ENCODE data around the gene MYEOV.

The MYEOV gene

DNA sequence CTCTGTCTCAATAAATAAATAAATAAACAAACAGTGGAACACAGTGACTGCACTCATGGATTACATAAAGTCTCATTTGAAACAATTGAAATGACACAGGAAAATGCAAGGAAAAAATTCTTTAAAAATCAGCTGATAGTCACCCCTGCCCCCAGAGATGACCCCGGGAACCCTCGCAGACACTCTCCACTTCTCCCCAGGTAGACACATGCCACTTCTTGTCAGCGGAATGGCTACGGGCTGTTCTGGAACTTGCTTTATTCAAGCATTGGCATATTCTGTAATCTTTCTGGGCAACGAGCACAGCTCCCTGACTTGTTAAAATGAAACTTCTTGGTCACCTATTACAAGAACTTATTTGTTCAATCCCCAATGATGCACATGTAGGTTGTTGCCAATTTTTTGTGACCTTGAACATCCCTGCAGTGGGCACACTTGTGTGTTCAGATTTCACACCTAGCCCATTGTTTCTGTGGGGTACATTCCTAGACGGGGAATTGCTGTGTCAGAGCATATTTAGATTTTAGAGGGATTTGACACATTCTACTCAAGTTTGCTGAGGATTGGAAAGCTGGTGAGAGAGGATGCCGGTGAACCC, 32.8 kb downstream of the MYEOV start:
- FAIRE-seq = no peak
- no peak for DNase-seq (ENCODE audit: insufficient read length, low spot score)
- TF ChIP-seq, protein P1, sequence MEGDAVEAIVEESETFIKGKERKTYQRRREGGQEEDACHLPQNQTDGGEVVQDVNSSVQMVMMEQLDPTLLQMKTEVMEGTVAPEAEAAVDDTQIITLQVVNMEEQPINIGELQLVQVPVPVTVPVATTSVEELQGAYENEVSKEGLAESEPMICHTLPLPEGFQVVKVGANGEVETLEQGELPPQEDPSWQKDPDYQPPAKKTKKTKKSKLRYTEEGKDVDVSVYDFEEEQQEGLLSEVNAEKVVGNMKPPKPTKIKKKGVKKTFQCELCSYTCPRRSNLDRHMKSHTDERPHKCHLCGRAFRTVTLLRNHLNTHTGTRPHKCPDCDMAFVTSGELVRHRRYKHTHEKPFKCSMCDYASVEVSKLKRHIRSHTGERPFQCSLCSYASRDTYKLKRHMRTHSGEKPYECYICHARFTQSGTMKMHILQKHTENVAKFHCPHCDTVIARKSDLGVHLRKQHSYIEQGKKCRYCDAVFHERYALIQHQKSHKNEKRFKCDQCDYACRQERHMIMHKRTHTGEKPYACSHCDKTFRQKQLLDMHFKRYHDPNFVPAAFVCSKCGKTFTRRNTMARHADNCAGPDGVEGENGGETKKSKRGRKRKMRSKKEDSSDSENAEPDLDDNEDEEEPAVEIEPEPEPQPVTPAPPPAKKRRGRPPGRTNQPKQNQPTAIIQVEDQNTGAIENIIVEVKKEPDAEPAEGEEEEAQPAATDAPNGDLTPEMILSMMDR (IDR thresholded peaks at IDR 0.05; ENCODE audit: insufficient read depth, missing control alignments) = no peak

DNA sequence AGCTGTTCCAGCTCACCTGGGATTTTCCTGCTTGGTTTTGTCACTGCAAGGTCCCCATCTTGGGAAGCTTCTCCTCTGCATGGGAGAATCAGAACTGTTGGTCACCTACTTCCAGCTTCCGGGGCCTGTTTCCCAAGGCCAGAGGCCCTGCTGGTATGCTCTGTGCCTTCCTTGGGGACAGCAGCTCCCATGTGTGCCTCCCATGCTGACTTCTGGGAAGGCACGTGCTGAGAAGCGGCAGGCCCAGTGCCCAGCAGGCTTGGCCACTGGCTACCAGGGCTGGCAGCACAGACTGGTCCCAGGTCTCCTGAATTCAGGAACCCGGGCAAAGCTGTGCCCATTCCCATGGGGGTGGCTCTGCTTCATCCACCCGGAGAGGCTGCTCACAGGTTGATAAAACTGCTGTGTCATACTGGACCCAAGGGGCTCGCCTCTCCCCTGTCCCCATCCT, 33.8 kb downstream of the MYEOV start:
- FAIRE-seq (no peak), DNase-seq (ENCODE audit: insufficient read length, low spot score) (no peak)
- TF ChIP-seq, protein P1 (IDR thresholded peaks at IDR 0.05; ENCODE audit: insufficient read depth, missing control alignments) = no peak

DNA sequence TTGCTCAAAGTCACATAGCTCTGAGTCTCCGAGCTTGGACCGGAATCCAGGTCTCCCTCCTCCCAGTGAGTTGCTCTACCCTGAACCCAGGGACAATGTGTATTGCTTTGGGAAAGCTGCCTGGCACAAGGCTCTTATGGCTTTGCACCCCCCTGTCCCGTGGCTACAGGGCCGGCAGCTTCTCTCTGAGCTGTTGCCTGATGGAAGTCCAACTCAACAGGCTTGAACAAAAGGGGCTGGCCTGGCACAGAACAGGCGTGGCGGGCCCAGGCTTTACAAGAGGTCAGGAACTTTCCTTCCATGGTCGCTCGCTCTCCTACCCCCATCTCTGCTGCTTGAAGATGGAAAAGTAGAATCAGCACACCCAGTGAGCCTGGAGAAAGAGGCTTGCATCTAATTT, 34.3 kb downstream of the MYEOV start:
- TF ChIP-seq, protein P1 (IDR thresholded peaks at IDR 0.05; ENCODE audit: insufficient read depth, missing control alignments) = no peak
- DNase-seq (ENCODE audit: insufficient read length, low spot score) = no peak
- no peak for FAIRE-seq

DNA sequence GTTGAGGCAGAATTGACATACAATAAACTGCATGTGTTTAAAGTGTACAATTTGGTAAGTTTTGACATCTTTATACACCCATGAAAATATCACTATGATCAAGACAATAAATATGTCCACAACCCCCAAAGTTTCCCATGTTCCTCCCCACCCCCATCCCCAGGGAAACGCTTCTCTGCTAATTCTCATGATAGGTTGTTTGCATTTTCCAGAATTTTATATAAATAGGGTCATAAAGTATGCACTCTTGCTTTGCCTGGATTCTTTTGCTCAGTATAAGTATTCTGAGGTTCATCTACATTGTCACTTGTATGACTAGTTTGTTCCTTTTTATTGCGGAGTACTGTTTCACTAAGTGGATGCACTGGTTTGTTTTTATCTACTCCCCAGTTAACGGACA, 35.6 kb downstream of the MYEOV start:
- DNase-seq (ENCODE audit: insufficient read length, low spot score) (no peak), FAIRE-seq (no peak)
- TF ChIP-seq, protein P1 (IDR thresholded peaks at IDR 0.05; ENCODE audit: insufficient read depth, missing control alignments) = no peak

DNA sequence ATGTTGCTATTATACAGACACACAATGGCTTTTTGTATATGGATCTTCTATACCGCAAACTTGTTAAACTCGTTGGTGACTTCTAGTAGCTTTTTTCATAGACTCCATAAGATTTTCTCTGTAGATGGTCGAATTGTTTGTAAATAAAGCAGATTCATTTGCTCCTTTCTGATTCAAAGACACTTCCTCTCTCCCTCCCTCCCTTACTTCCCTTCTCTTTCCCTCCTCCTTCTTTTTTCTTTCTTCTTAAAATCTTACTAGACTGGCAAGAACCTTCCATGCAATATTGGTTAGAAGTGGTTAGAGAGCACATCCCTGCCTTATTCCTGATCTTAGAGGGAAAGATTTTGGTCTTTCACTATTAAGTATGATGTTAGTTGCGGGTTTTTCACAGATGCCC, 36.4 kb downstream of the MYEOV start:
- no peak for DNase-seq (ENCODE audit: insufficient read length, low spot score)
- no peak for FAIRE-seq
- TF ChIP-seq, protein P1 (IDR thresholded peaks at IDR 0.05; ENCODE audit: insufficient read depth, missing control alignments) = no peak

DNA sequence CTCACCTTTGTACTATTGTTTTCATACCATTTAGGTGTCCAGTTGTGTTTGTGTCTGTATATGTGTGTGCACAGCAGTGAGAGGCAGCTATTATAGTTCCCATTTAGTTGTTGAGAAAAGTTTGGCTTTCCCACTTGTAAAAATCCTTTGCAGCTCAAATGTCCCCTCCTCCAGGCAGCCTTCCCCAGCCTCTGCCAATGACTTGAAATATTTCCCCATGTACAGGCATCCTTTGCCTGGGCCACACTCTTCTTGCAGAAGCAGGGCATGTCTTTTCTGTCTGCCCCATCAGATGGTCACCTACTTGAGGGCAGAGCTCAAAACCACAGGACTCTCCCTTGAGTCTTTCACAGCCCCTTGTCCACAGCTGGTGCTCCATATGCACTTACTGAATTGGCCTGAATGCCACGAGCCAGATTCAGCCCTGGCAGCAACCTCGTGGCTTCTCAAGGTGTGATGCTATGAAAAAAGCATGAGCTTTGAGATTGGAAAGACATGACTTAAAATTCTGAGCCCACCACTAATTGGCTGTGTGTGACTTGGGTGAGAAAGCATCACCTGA, 39.3 kb downstream of the MYEOV start:
- TF ChIP-seq, protein P1 (IDR thresholded peaks at IDR 0.05; ENCODE audit: insufficient read depth, missing control alignments) = no peak
- DNase-seq (ENCODE audit: insufficient read length, low spot score) (no peak), FAIRE-seq (no peak)

DNA sequence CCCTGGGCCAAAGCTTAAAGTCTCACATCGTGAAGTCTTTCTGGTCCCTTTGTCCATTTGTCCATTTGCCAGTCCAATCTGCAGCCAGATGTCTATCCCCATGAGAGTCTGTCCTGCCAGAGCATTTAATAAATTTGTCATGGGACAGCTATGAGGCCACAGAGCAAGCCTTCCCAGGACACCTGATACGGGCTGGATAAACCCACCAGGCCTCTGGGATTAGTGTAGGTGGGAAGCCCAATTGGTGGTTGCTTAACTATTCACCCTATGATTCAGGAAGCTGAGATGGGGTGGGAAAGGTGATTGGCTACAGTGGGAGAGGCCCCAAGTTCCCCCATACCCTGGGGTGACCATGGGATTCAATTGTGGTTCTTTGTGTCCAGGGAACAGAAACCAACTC, 39.9 kb downstream of the MYEOV start:
- FAIRE-seq = no peak
- no peak for DNase-seq (ENCODE audit: insufficient read length, low spot score)
- TF ChIP-seq, protein P1 (IDR thresholded peaks at IDR 0.05; ENCODE audit: insufficient read depth, missing control alignments) = no peak
